Middle frontal gyrus (tissue), 1 donor: ENCODE results near the gene DYNLT2B.
"Not testable (repeated sequence)": the region's sequence is repeated elsewhere in the genome, so short reads cannot be mapped to it uniquely, and the experiment has no call there.

Experiments
- DNase-seq: peaks from one replicate; pipeline ENCODE4 v3.0.0-alpha.2; 2015; ENCODE audit warnings: low spot score; ENCODE audit errors: extremely low spot score

Gene DYNLT2B

DNA sequence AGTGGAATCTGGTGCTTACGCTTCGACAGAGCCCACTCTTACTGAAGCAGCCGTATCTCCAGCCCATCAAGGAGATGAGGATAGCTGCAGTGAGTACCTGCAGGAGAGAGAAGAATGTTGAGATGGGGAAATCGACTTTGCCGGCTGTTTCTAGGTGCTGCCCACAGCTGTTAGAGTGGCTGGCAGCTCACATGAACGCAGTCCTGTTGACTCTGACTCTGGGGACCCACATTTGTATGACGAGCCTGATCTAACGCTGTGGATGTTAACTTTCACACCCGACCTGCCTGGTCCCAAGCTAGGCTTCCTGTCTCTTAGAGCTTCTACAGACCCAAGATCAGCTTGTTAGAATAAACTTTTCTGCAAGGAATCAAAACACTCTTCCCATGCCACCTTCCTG, 8.9 kb upstream of the DYNLT2B start:
- no peak for DNase-seq

DNA sequence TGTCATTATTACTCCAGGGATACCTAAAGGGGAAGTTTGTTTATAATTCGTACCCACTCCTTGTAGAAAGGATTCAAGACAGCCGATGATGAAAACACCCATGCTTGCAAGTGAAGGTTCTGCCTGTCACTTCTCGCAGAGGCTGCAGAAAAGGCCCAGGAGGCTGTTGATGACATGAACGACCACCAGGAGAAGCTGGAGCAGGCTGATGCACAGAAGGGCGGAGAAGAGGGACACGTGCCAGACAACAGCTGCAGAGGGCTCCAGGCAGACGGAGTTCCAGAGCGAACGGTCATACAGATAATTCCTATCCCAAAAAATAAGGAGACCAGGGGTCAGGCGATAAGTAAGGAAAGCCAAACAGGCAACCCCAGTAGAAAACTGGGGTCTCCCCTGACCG, 5.7 kb upstream of the DYNLT2B start:
- no peak for DNase-seq

DNA sequence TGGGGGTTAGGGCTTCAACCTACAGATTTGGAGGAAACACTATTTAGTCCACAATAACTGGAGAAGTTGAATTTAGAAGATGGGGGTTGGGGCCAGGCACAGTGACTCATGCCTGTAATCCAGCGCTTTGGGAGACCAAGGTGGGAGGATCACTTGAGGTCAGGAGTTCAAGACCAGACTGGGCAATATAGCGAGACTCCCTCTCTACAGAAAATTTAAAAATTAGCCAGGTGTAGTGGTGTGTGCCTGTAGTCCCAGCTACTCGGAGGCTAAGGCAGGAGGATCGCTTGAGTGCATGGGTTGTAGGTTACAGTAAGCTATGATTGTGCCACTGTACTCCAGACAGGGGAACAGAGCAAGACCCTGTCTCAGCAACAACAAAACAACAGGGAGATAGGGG, 5.0 kb upstream of the DYNLT2B start:
- no peak for DNase-seq

DNA sequence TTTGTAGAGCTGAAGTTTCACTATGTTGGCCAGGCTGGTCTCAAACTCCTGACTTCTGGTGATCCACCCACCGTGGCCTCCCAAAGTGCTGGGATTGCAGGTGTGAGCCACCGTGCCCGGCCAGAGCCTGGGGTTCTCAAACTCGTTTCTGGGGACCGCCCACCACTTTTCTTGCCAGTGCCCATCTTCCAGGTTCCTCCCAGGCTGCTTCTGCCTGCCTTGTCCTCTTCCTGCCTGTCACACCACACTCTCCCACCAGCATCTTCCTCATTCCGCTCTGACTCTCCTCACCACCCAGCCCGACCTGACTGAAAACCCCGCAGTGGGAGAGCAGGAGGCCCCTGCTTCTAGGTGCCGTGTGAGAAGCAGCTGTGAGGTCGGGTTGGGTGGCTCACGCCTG, 3.1 kb upstream of the DYNLT2B start:
- DNase-seq = no peak

DNA sequence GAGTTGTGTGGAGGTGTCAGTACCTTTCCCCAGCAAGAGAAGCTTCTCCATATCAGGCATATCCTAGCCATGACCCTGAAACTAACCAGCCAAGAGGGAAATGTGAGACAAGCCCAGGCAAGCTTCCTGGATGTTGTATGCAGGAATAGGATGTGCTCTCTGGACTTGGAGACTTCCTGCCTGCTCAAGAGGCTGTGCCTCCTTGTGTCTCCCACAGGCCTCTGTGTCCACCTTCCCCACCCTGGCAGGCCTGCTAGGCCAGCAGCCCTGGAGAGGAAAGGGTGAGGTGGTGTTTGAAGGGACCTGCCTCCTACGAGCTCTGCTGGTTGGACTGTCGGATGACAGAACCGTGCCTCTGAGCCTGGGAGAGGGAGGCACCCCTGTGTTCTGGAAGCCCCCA, 2.1 kb upstream of the DYNLT2B start:
- no peak for DNase-seq

DNA sequence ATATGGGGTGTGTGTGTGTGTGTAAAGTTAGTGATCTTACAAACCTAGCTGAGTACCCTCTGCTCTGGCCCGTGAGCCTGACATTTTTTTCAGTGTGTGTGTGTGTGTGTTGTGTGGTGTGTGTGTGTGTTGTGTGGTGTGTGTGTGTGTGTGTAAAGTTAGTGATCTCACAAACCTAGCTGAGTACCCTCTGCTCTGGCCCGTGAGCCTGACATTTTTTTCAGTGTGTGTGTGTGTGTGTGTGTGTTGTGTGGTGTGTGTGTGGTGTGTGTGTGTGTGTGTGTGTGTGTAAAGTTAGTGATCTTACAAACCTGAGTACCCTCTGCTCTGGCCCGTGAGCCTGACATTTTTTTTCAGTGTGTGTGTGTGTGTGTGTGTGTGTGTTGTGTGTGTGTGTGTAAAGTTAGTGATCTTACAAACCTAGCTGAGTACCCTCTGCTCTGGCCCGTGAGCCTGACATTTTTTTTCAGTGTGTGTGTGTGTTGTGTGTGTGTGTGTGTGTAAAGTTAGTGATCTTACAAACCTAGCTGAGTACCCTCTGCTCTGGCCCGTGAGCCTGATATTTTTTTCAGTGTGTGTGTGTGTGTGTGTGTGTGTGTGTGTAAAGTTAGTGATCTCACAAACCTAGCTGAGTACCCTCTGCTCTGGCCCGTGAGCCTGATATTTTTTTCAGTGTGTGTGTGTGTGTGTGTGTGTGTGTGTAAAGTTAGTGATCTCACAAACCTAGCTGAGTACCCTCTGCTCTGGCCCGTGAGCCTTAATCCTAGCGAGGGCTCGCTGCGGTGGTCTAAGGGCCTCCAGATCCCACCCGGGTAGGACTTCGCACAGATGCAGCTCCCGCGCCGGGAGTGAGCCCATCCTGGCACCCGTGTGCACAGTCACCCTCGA, 997 bp downstream of the DYNLT2B start:
- not testable (repeated sequence) for DNase-seq

DNA sequence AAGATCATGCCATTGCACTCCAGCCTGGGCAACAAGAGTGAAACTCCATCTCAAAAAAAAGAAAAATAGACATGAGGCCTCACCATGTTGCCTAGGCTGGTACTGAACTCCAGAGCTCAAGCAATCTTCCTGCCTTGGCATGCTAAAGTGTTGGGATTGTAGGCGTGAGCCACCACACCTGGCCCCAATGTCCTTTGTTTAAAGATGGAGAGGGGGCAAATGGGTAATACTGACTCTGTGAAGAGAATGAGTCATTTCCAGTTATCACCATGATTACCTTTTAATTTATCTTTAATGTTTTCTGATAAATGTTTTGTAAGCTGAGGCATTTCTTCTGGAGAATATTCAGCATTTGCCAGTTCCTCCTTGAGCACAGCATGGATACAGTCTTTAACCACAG, 2.2 kb downstream of the DYNLT2B start:
- DNase-seq = no peak

DNA sequence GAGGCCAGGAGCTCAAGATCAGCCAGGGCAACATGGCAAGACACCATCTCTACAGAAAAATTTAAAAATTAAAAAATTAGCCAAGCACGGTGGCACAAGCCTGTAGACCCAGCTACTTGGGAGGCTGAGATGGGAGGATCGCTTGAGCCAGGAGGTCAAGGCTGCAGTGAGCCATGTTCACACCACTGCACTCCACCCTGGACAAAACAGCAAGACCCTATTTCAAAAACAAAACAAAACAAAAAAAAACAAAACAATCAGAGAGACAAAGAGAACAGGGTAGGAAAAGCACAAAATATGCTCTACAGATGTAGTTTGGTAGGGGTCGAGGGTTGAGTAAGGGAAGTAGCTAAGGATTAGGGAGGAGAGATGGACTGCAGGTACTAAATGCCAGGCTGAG, 3.4 kb downstream of the DYNLT2B start:
- no peak for DNase-seq

DNA sequence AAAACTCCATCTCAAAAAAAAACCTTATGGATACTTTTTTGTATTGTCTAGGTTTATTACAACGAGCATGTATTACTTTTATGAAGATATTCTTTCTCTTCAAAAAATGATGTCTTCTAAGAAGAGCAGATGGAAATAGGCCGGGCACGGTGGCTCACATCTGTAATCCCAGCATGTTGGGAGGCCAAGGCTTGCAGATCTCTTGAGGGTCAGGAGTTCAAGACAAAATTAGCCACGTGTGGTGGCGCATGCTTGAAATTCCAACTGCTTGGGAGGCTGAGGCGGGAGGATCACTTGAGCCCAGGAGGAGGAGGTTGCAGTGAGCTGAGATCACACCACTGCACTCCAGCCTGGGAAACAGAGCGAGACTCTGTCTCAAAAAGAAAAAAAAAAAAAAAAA, 4.0 kb downstream of the DYNLT2B start:
- DNase-seq = not testable (repeated sequence)

DNA sequence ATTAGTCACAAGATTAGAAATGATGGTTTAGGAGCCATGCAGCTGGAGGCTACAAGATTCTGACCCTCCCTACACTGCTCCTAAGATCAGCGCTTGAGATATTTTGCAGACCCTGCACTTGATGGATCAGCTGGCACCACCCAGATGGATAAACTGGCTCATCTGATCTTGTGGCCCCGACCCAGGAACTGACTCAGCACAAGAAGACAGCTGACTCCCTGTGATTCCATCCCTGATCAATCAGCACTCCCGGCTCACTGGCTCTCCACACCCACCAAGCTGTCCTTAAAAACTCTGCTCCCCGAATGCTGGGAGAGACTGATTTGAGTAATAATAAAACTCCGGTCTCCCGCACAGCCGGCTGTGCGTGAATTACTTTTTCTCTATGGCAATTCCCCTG, 15.1 kb downstream of the DYNLT2B start:
- DNase-seq = not testable (repeated sequence)

DNA sequence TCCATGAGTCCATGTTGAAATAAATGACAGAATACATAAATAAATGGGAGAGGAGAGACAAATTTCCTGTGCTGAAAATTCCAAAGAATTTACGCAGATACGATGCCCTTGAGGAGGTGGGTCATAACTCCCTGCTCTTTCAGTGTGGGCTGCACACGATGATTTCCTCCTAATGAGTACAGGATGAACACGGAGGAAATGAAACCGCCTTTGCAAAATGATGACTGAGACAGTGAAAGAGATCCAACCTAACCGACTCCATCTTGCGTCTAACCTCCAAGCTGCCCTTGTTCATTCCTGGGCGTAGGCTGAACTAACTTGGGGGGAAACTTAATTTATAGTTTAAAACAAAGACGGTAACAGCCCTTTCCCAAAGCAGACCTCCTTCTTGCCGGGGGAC, 15.5 kb downstream of the DYNLT2B start:
- not testable (repeated sequence) for DNase-seq

DNA sequence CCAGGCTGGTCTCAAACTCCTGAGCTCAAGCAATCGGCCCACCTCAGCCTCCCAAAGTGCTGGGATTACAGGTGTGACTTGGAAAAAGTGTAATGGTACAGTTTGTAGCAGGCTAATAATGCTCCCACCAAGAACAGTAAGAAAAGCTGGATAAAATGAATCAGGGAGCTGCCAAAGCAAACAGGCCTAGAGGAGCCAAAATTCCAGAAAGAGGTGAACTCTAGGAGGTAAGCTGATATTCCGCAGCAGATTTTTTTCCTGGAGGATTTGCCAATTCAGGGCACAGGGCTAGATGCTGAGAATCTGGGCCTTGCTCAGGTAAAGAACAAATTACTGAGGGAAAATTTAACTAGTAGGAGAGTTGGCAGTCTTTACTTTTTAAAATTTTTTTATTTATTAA, 19.5 kb downstream of the DYNLT2B start:
- no peak for DNase-seq

DNA sequence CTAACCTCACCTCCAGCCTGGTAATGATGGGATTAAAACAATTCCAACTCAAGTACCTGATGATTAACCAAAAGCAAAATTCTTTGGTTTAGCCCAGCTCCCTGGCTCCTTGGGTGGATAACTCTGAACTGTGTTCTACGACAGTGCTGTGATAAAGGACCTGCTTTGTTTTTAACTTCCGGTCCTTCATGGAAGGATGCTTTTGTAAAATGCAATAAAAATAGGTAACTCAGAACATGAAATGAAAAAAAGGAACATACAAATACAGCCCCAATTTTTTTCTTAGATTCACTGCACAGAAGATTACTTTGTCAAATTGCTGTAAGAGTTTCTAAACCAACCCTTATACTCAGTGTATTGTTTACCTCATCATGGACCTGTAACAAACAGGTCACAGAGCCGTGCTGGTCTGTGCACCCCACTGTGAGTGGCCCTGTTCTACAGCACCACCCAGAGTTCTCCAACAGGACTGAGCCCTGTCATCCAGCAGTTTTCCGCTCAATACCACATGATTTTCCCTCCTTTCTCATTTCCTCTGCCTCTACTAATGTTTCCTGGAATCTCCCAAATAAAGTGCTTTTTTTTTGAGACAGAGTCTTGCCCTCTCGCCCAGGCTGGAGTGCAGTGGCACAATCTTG, 25.6 kb downstream of the DYNLT2B start:
- no peak for DNase-seq

DNA sequence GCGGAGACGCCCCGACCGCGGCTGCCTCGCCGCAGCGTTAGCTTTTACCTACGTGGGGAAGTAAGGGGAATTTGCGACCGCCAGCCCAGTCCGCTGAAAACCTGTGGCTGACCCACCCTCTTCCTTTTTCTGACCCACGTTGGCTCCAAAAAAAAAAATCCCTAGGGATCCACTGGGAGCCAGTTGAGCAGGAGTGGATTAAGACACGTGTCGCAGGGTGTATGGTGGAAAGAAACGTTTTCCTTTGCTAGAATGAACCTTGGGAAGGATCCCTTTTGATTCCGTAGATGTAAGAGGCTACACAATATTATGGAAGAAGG, 29.9 kb downstream of the DYNLT2B start:
- DNase-seq = no peak

DNA sequence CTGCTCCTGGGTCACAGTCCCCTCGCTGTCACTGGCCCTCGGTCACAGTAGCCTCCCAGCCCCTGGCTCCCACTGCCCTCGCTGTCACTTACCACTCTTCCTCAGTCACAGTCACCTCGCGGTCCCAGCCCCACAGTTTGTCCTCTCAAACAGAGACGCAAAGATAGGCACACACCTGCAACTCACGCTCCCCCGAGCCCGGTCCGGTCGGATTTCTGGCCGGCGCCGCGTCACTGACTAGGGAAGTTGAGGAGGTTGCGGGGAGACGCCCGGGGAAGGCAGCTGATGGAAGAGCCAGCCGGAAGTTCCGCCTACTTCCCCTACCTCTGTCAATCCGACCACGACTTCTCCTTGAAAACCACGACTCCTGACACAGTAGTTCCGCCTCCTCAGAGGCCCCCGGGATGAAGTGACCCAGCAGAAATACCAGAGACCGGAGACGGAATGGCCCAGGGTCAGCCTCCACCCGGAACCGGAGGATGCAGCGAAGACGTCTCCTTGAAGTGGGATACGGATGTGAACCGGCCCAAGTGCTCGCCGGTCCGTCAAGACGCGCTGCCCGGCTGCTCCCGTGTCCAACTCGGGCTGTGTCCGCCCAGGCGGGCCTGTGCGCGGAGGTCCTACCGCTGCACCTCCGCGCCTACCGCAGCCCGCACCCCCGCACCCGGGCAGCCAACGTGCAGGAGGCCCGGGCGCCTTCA, 30.4 kb downstream of the DYNLT2B start, which contains the start of gene PCYT1A:
Gene PCYT1A (minus strand): TSS at position 287 of the 701 bp plus-strand sequence. CDS start 17,195 bp downstream, outside the sequence.
- DNase-seq = peak; percentile 89

DNA sequence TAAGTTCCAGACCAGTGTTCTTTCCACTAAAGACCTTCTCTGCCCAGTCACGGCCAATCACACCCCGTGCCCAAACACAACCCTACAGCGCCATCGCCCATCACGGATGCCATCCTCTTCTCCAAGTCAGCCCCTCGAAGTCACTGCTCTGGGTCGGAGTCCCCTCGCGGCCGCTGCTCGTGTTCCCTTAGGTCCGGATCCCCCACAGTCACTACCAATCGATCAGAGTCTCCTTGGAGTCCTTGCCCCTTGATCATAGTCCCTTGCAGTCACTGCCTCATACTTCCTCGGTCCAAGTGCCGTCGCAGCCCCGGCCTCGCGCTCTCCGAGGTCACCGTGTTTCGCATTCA, 31.0 kb downstream of the DYNLT2B start:
- DNase-seq = no peak

DNA sequence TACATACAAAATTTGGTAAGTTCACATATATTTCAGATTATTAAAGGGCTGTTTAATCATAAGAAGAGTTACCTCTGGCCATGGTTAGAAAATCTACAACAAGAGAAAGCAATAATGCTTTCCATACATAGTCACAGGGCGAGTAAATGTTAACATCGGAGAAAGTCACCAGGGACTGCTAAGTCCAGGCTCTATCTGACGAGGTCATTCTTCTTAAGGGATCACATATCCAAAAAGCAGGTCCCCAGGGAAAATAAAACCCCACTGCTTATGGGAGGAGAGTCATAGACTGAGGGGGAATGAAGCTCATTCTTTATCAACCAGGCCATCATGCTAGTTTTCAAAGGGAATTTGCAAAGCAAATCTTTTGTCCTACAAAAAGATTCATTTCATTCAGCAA, 33.6 kb downstream of the DYNLT2B start:
- no peak for DNase-seq

DNA sequence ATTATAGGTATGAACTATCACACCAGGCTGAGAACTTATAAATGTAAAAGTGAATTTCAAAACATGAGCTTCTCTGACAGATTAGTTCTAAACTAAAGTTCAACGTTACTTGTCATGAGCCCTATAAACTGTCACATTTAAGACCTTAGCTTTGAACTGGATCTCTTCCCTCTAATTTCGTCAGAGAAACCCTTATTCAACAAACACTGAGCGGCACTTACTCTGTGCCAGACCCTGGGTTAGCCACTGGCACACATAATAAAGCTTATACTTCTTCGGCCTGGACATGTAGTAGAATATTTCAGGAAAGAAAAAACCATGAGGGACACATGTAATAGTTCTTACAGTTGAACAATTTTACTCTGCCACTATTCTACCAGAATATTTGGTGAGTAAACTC, 36.1 kb downstream of the DYNLT2B start:
- DNase-seq = no peak

DNA sequence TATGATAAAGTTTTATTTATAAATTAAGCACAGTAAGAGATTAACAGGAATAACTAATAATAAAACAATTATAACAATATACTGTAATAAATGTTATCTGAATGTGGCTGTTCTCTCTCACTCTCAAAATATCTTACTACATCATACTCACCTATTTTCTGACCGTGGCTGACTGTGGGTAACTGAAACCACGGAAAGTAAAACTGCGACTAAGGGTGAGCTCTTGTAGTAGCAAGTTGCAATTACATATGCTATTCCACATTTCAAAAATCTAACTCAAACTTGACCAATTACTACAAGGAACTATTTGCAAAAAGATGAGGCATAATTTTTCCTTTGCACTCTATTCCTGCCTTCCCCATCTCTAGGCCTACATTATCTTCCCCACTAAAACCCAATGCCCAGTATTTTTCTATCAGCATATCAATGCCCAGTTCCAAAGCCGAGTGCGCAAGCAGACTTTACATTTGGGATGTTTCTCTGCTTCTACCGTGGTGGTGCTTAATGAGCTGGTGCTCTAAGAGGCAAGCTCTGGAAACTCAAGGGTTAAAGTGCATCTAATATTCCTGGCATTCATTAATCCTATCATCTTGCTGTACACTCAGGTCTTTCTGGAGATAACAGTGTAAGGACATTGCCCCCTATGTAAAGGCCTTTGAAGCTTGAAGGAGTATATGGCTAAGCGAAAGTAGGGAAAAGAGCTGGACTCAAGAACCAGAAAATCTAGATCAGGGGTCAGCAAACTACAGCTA, 37.2 kb downstream of the DYNLT2B start:
- DNase-seq = no peak

DNA sequence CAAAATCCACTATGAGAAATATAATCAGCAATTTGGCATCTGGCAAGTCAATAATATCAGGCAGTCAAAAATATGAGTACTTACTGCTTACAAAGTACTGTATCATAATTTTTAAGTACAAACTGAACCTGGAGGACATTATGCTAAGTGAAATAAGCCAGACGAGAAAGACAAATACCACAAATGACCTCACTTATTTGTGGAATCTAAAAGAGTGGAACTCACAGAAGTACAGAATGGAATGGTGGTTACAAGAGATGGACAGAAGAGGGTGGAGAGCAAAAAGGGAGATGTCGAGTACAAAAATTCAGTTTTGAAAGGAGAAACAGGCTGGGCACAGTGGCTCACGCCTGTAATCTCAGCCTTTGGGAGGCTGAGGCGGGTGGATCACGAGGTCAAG, 42.9 kb downstream of the DYNLT2B start:
- DNase-seq = no peak

DNA sequence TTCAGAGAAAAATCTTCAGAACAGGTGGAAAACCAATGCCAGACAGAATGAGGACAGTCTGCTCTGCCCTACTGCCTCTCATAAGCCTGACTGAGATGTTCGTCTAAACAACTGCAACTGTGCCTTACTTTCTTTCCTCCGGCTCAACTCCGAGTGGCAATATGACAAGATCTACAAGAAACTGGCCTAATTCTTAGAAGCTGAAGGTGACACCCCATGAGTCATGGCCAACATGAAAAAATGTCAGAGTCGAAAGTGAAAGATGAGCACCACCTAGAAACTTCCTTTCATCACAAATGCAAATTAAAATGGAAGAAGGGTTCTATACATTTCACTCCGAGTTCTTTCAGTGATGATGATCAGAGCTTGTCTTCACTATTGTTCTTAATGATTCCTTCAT, 43.5 kb downstream of the DYNLT2B start:
- DNase-seq = no peak

DNA sequence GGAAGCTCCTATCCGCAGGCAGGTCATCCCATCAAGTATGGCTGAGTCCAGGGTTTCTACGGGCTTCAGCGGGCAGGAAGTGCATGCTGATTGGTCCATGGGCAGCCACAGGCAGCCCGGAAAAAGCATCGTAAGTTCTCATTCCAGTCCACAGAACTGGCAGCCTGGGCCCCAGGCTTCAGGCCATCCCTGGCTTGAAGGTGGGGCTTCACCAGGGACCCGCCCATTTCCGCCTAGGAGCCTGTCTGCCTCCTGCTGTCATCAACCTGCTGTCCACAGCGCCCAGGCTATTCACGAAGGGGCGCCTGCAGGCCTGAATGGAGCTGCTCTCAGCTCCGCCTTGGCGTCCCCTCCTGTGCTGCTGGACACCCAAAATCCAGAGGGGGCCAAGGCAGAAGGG, 44.4 kb downstream of the DYNLT2B start:
- no peak for DNase-seq
